ENCODE results near the gene WDR38.

DNA sequence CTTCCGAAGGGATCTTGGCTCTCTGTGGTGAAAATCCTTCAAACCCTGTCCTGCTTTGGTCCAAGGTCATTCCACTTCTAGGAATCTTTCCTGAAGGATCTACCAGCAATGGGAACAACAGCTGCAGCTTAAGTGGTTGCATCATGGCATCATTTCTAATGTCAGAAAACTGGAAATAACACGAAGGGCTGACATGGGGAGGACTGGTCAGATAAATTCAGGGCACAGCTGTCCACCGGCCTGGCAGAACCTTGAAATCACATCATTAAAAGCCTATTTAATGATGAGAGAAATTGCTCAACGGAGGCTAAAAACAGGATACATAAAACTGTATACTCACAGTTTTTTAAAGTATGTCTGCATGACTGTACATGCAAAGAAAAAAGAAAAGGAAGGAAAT is 48.1 kb upstream of the WDR38 start:
- TF ChIP-seq EZH2 (IDR thresholded peaks at IDR 0.05): no peak
- TF ChIP-seq POLR2AphosphoS5 (IDR thresholded peaks at IDR 0.05; ENCODE audit: borderline replicate concordance, low read depth, low read length): no peak
- TF ChIP-seq FOXP2 (optimal IDR thresholded peaks at IDR 0.05; ENCODE audit: control extremely low read depth, extremely low read length, insufficient read depth): no peak

Data from SK-N-MC (cell line).